GM12872 (cell line): ENCODE results near the gene ACTG1.

ENCODE experiments used
- TF ChIP-seq, protein P1 (sequence below): IDR thresholded peaks from 3 replicates; pipeline ENCODE4 v1.5.1; 2011; ENCODE audit warnings: low read depth, mild to moderate bottlenecking, low read length, moderate library complexity; ENCODE audit not compliant: insufficient read depth

ACTG1 gene

GRCh38 chr17:81487089-81487486 lies 25.5 kb downstream of the ACTG1 start:
- TF ChIP-seq, protein P1, sequence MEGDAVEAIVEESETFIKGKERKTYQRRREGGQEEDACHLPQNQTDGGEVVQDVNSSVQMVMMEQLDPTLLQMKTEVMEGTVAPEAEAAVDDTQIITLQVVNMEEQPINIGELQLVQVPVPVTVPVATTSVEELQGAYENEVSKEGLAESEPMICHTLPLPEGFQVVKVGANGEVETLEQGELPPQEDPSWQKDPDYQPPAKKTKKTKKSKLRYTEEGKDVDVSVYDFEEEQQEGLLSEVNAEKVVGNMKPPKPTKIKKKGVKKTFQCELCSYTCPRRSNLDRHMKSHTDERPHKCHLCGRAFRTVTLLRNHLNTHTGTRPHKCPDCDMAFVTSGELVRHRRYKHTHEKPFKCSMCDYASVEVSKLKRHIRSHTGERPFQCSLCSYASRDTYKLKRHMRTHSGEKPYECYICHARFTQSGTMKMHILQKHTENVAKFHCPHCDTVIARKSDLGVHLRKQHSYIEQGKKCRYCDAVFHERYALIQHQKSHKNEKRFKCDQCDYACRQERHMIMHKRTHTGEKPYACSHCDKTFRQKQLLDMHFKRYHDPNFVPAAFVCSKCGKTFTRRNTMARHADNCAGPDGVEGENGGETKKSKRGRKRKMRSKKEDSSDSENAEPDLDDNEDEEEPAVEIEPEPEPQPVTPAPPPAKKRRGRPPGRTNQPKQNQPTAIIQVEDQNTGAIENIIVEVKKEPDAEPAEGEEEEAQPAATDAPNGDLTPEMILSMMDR: no peak

- TF ChIP-seq, protein P1: no peak
Observed at GRCh38 chr17:81486199-81486810, 26.3 kb downstream of the ACTG1 start.

DNA sequence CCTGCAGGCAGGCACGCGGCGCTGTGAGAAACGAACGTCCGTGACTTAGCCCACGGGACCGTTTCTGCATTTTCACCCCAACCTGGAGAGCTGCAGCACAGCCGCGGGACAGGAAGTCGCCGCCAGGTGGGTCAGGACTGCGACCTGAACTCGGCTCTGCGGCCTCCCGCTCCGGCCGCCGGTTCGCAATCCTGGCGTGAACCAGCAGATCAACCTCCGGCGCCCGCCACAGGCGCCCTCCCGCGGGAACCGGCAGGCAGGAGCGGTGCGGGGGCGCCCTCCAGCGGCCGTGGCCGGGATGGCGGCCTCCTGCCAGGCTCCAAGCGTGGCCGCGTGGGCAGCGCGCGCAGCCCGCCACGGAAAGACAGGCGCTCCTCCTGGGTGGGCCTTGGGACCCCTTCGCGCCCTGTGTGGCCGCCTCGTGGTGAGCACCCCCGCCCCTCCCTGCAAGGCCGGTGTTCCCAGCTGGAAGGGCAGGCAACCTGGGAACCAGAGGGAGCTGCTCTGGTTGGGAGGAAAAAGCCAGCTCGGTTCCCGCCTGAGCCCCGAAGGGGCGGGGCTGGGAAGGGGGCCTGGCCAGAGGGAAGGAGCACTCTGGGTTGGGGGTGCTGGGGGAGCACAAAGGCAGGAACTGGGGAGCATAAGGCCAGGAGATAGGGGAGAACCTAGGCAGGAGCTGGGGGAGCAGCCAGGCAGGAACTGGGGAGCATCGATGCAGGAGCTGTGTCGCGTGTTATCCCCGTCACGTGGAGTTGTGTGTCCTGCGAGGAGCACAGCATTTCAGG lies 28.2 kb downstream of the ACTG1 start:
- TF ChIP-seq, protein P1: peak; percentile 90

GRCh38 chr17:81483862-81484194 lies 28.8 kb downstream of the ACTG1 start:
- TF ChIP-seq, protein P1: no peak

DNA sequence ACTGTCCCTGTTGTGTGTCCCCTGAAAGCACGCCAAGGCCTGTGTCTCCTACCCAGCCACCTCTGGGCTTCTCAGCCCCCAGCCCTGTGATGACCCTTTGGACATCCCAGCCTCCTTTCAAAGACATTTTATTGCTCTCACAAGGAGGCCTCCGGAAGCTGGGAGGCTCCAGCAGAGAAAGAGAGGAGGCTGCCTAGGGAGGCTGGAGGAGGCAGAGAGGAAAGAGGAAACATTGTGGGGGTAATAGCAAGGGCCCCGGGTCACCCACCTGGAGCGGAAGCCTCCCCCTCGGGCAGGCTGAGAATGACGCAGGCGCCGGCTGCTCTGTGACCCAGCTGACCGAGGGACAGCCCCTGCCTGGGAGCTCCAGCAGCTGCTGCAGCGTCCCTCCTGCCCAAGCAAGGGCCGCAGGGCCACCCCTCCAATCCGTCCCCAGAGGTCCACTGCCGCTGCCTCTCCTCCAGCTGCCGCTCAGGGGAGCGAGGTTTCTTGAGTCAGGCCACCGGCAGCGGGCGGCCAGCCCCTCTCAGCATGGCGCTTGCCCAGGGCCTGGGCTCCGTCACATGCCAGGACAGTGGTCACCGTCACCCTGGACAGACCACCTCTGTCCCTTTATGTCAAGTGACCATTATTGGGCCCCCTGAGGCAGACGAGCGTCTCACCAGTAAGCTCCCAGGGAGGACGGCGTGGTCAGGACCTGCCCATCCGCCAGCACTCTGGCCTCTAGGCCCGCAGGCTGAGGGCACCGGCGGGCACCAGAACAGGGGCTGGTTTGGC lies 29.3 kb downstream of the ACTG1 start:
- TF ChIP-seq, protein P1: no peak

DNA sequence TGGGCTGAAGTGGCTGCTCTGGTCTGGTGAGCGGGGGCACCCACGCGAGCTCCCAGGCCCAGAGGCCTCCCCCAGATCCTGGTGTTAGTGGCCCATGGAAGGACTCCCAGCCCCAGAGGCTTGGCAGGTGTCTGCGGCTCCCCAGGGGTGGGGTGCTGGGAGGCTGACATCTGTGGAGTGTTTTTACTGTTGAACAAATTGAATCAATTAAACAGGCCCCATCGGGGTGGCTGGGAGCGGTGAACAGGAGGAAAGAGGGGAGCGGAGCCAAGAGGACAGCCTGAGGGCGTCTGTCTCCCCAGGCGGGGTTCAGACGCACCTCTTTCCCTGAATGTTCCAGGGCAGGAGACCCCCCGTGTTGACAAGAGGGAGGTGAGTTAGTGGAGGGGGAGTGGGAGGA lies 29.9 kb downstream of the ACTG1 start:
- TF ChIP-seq, protein P1: no peak

GRCh38 chr17:81481815-81482505 lies 30.6 kb downstream of the ACTG1 start:
- TF ChIP-seq, protein P1: no peak
